NCI-H2227 treated with DMSO at 0.1 percent for 48 hours (cell line): Measurements from ENCODE around the gene GRID2IP.

ENCODE experiments used
- DNase-seq: peaks from one replicate; lab custom pipeline; 2025; lab: John Stamatoyannopoulos, UW

The GRID2IP gene

GRCh38 chr7:6447581-6448199 lies 103.6 kb downstream of the GRID2IP start, which contains the start of gene DAGLB:
Gene DAGLB, minus strand, starts transcription at chr7:6447954. Its CDS starts 112 bp downstream, at chr7:6447842.
- DNase-seq: peak; percentile 85
